ENCODE results near the gene NIPBL. TPM values are rescaled to one million over a fixed set of nuclear protein-coding genes. Genes with fewer than 3 reads are reported as not detected.

Gene NIPBL
- total and polyA plus RNA-seq, 8 donors = 48.8 to 80.2 (median 67.6) TPM

- H3K27ac ChIP-seq = no peak overlapping the region
- intact Hi-C loops (cut with DNase I) = no loop called here
- TF ChIP-seq, protein P1, sequence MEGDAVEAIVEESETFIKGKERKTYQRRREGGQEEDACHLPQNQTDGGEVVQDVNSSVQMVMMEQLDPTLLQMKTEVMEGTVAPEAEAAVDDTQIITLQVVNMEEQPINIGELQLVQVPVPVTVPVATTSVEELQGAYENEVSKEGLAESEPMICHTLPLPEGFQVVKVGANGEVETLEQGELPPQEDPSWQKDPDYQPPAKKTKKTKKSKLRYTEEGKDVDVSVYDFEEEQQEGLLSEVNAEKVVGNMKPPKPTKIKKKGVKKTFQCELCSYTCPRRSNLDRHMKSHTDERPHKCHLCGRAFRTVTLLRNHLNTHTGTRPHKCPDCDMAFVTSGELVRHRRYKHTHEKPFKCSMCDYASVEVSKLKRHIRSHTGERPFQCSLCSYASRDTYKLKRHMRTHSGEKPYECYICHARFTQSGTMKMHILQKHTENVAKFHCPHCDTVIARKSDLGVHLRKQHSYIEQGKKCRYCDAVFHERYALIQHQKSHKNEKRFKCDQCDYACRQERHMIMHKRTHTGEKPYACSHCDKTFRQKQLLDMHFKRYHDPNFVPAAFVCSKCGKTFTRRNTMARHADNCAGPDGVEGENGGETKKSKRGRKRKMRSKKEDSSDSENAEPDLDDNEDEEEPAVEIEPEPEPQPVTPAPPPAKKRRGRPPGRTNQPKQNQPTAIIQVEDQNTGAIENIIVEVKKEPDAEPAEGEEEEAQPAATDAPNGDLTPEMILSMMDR (IDR thresholded peaks at IDR 0.05) = no peak
- peaks cover 0 to 2% of the 10 kb centered on the region in 2 donors for H3K9me3 ChIP-seq
- H3K4me1 ChIP-seq = no peaks in the 10 kb centered on the region
- DNase-seq (no peak), ATAC-seq (no peak)
- H3K27me3 ChIP-seq = no peaks in the 10 kb centered on the region
- no peaks in the 10 kb centered on the region for H3K36me3 ChIP-seq
- H3K4me3 ChIP-seq = no peak overlapping the region
Observed at GRCh38 chr5:36854402-36855140, 22.0 kb upstream of the NIPBL start.

GRCh38 chr5:36855141-36855495 lies 21.5 kb upstream of the NIPBL start:
- TF ChIP-seq, protein P1 (IDR thresholded peaks at IDR 0.05) = no peak
- no peak overlapping the region for H3K27ac ChIP-seq
- H3K9me3 ChIP-seq = peaks cover 0 to 2% of the 10 kb centered on the region in 2 donors
- no peak overlapping the region for H3K4me3 ChIP-seq
- no peak for DNase-seq
- H3K27me3 ChIP-seq = no peaks in the 10 kb centered on the region
- intact Hi-C loops (cut with DNase I) = no loop called here
- no peaks in the 10 kb centered on the region for H3K4me1 ChIP-seq
- no peak for ATAC-seq
- H3K36me3 ChIP-seq = no peaks in the 10 kb centered on the region

DNA sequence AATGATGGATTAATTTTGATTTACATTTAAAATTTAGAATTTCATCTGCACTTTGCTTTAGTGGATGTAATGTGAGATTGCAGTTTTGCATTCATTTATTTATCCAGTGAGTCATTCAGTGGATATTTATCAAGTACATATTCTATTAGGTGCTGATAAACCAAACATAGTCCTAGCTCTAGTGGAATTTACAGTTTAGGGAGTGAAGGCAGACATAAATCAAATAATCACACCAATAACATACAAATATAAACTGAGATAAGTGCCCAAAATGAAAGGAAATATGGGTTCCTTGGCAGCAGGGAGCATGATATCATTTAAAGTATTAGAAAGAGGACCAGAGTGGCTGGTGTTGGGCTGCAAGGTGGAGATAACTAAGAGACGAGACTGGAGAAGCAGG lies 14.7 kb upstream of the NIPBL start:
- TF ChIP-seq, protein P1 (IDR thresholded peaks at IDR 0.05) = no peak
- Histone ChIP-seq H3K36me3 (no peaks in the 10 kb centered on the region), H3K9me3 (no peaks in the 10 kb centered on the region), H3K4me1 (no peaks in the 10 kb centered on the region), H3K4me3 (no peak overlapping the region), H3K27me3 (no peaks in the 10 kb centered on the region), H3K27ac (no peak overlapping the region)
- intact Hi-C loops (cut with DNase I) = no loop called here
- no peak for DNase-seq
- ATAC-seq = no peak

DNA sequence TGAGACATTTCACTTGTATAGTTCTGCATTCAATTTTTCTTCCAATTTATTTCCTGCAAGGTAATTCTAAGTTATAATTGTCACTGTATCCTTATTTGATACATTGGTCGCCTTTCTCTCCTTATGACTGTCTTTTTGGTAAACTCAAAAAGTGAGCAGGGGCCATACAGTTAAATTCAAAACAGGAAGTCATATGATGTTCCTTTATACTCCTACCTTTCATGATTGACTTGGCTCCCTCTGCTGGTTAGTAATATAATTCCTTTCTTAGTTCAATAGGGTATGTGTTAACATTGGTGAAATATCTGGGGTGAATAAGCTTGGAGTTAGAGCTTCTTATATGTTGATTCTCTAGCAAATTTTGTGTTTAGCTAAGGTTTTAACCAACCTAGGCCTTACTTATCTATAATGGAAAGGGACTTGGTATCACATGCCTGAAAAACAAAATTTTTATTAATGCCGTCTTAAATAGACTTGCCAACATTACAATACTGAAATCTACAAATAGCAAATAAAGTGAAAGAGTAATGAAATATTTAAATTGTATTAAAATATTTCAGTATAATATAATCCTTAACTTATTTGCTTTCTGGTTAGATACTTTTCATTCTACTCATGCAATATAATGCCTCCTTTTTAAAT lies 6.0 kb upstream of the NIPBL start:
- TF ChIP-seq, protein P1 (IDR thresholded peaks at IDR 0.05) = peak; percentile 57 to 61
- DNase-seq (peak in 1 of 4 donors; percentile 65), ATAC-seq (peak; percentile 75)
- intact Hi-C loops (cut with DNase I) = loop anchor here in 1 of 2 donors (5.0 to 10.0 kb wide), 2 partner anchors 74 to 133 kb away; no protein-coding TSS in a partner anchor
- Histone ChIP-seq H3K4me1 (peaks cover 7 to 27% of the 10 kb centered on the region in 2 donors), H3K36me3 (no peaks in the 10 kb centered on the region), H3K9me3 (no peaks in the 10 kb centered on the region), H3K4me3 (no peak overlapping the region), H3K27ac (no peak overlapping the region), H3K27me3 (no peaks in the 10 kb centered on the region)

- no peak for ATAC-seq
- DNase-seq = peak in 1 of 4 donors; percentile 3
- Histone ChIP-seq H3K27ac (no peak overlapping the region), H3K36me3 (no peaks in the 10 kb centered on the region), H3K9me3 (no peaks in the 10 kb centered on the region), H3K4me3 (peak overlapping the region; percentile 72 to 76), H3K27me3 (no peaks in the 10 kb centered on the region), H3K4me1 (peaks cover 16 to 40% of the 10 kb centered on the region in 2 donors)
- TF ChIP-seq, protein P1 (IDR thresholded peaks at IDR 0.05) = no peak
- intact Hi-C loops (cut with DNase I) = loop anchor here in 1 of 2 donors (5.0 to 10.0 kb wide), 2 partner anchors 70 to 137 kb away; no protein-coding TSS in a partner anchor
Observed at GRCh38 chr5:36874465-36874864, 2.1 kb upstream of the NIPBL start.

Data from left lung (tissue), 10 donors.